IgD-negative memory B cell (primary cell): ENCODE data around the gene PTPRA. TPM values are rescaled to one million over a fixed set of nuclear protein-coding genes. Genes with fewer than 3 reads are reported as not detected.
"Not testable (repeated sequence)": the region's sequence is repeated elsewhere in the genome, so short reads cannot be mapped to it uniquely, and the experiment has no call there.

Experiments used
- H3K27ac Mint-ChIP-seq, 3 donors: one replicate each; pipeline ENCODE4 v1.8.0; 2020 to 2022; ENCODE audit warnings: mild to moderate bottlenecking in 3 of 3, mixed read lengths in 3 of 3, moderate library complexity in 1 of 3
- H3K27me3 Mint-ChIP-seq: one replicate; pipeline ENCODE4 v1.8.0; 2021; ENCODE audit warnings: mixed read lengths
- H3K36me3 Mint-ChIP-seq: one replicate; pipeline ENCODE4 v1.8.0; 2020; ENCODE audit warnings: mild to moderate bottlenecking, mixed read lengths
- H3K4me1 Mint-ChIP-seq, 3 donors: one replicate each; pipeline ENCODE4 v1.8.0; 2020 to 2022; ENCODE audit warnings: mixed read lengths in 3 of 3, mild to moderate bottlenecking in 1 of 3
- H3K4me3 Mint-ChIP-seq, 4 donors: one replicate each; pipeline ENCODE4 v1.8.0; 2020 to 2022; ENCODE audit warnings: mild to moderate bottlenecking in 4 of 4, mixed read lengths in 4 of 4, moderate library complexity in 3 of 4
- H3K9me3 Mint-ChIP-seq, 3 donors: one replicate each; pipeline ENCODE4 v1.8.0; 2020 to 2021; ENCODE audit warnings: mixed read lengths in 3 of 3, mild to moderate bottlenecking in 1 of 3
- polyA plus RNA-seq: library from polyadenylated mRNA; unstranded; fragments of 300-500 nt; fragmentation: Illumina TruSeq; gene quantifications from one replicate; pipeline ENCODE4 v1.2.3, GENCODE V29; 2021

PTPRA gene
- polyA plus RNA-seq, 1 donor from 2014 or later, result 22.1 TPM

- Mint-ChIP-seq H3K27me3 (no peaks in the 10 kb centered on the region), H3K9me3 (no peaks in the 10 kb centered on the region), H3K36me3 (peaks cover 5% of the 10 kb centered on the region), H3K27ac (no peak overlapping the region), H3K4me1 (no peaks in the 10 kb centered on the region), H3K4me3 (no peak overlapping the region)
Observed at GRCh38 chr20:2995796-2996195, 122.5 kb downstream of the PTPRA start.

GRCh38 chr20:2998728-2999127, 125.4 kb downstream of the PTPRA start:
- Mint-ChIP-seq H3K4me3 (peak overlapping the region in 1 of 4 donors; percentile 55), H3K27ac (peak overlapping the region in 1 of 3 donors; percentile 49), H3K4me1 (peaks cover 0 to 2% (median 0%) of the 10 kb centered on the region in 3 donors), H3K9me3 (no peaks in the 10 kb centered on the region), H3K27me3 (no peaks in the 10 kb centered on the region), H3K36me3 (peaks cover 7% of the 10 kb centered on the region)

- H3K9me3 Mint-ChIP-seq, result no peaks in the 10 kb centered on the region
- no peak overlapping the region for H3K4me3 Mint-ChIP-seq
- peaks cover 7% of the 10 kb centered on the region for H3K36me3 Mint-ChIP-seq
- H3K27ac Mint-ChIP-seq, result no peak overlapping the region
- H3K27me3 Mint-ChIP-seq, result no peaks in the 10 kb centered on the region
- peaks cover 0 to 2% (median 0%) of the 10 kb centered on the region in 3 donors for H3K4me1 Mint-ChIP-seq
Observed at GRCh38 chr20:3000852-3001523, 127.7 kb downstream of the PTPRA start.

DNA sequence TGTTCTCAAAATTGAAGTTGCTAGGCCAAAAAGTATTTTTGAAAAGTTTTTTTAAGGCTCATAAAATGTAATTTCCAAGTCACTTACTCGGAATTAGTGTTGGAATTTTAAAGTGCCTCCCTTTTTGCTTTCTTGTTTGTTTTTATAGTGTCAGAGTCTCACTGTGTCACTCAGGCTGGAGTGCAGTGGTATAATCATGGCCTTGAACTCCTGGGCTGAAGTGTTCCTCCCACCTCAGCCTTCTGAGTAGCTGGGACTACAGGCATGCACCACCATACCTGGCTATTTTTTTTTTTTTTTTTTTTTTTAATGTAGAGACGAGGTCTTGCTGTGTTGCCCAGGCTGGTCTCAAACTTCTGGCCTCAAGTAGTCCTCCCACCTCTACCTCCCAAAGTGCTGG, 130.1 kb downstream of the PTPRA start:
- Mint-ChIP-seq H3K36me3 (peaks cover 13% of the 10 kb centered on the region), H3K4me3 (no peak overlapping the region), H3K27me3 (no peaks in the 10 kb centered on the region), H3K9me3 (no peaks in the 10 kb centered on the region), H3K27ac (no peak overlapping the region), H3K4me1 (peaks cover 0 to 2% (median 0%) of the 10 kb centered on the region in 3 donors)

DNA sequence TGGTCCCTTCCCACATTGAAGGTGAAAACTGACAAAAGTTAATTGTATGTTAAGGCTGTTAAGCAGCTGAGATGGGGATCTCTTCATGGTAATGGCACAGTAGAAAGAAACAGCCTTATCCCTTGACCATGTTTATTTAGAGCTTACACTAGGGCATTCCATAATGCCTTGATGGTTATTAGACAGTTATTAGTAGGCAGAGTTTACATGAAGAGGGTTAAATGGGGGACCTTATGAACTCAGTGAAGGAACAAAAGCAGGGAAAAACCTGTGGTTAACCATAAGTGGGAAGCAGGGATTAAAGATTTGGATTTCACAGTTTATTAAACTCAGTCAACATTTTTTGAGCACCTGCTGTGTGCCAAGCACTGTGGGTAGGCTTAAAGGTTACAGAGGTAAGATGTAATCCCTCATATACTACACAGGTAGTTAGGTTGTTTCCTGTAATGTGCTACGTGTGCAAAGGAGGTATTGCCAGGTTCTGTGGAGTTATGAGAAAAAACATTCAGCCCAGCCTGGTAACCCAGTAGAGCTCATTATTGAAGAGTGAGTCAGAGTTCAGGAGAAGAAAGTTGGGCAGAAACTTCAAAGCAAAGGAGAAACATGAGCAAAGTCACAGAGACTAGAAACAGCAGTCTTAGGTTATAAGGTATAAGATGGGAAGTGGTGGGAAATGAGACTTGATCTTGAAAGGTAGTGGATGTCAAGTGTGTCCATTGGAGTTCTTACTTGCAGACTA, 137.9 kb downstream of the PTPRA start:
- no peaks in the 10 kb centered on the region for H3K9me3 Mint-ChIP-seq
- H3K27me3 Mint-ChIP-seq, result no peaks in the 10 kb centered on the region
- H3K36me3 Mint-ChIP-seq, result peaks cover 18% of the 10 kb centered on the region
- H3K4me1 Mint-ChIP-seq, result no peaks in the 10 kb centered on the region
- H3K4me3 Mint-ChIP-seq, result no peak overlapping the region
- no peak overlapping the region for H3K27ac Mint-ChIP-seq

DNA sequence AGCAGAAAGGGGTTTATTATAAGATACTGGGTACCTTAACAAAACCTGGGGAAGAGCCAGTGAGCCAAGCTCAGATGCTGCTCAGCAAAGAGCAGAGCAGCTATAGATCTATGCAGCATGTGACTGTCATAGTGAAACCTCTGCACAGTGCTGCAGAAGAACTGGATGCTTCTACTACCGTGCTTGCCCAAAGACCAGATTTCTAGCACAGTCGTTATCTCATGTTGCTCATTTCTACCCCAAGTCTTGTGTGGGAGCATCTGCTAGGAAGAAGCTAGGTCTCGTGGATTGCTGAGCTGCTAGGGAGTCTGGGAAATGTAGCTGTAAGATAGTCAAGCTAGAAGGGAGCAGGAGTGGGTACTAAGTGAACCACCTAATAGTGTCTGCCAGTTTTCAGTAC, 138.5 kb downstream of the PTPRA start:
- Mint-ChIP-seq H3K27me3 (no peaks in the 10 kb centered on the region), H3K4me3 (no peak overlapping the region), H3K36me3 (peaks cover 19% of the 10 kb centered on the region)

GRCh38 chr20:3013771-3014170, 140.5 kb downstream of the PTPRA start:
- H3K4me1 Mint-ChIP-seq, result no peaks in the 10 kb centered on the region
- H3K36me3 Mint-ChIP-seq, result peaks cover 18% of the 10 kb centered on the region
- H3K27me3 Mint-ChIP-seq, result no peaks in the 10 kb centered on the region
- H3K27ac Mint-ChIP-seq, result no peak overlapping the region
- H3K4me3 Mint-ChIP-seq, result no peak overlapping the region
- H3K9me3 Mint-ChIP-seq, result no peaks in the 10 kb centered on the region

More for the DNA sequence above, 138.5 kb downstream of the PTPRA start:
- H3K27ac Mint-ChIP-seq, result no peak overlapping the region
- H3K4me1 Mint-ChIP-seq, result no peaks in the 10 kb centered on the region
- H3K9me3 Mint-ChIP-seq, result no peaks in the 10 kb centered on the region

DNA sequence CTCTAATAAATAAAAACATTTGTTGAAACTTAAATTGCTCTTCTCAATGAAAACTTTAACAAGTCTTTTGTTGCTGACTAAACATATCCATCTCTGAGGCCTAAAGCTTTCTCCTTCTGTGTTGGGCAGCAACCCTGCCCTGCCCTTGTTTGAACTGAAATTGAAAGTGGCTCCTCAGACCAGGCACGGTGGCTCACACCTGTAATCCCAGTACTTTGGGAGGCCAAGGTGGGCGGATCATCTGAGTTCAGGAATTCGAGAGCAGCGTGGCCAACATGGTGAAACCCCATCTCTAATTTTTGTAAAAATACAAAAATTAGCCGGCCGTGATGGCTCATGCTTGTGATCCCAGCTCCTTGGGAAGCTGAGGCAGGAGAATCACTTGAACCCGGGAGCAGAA, 140.9 kb downstream of the PTPRA start:
- no peak overlapping the region for H3K27ac Mint-ChIP-seq
- no peaks in the 10 kb centered on the region for H3K9me3 Mint-ChIP-seq
- no peaks in the 10 kb centered on the region for H3K4me1 Mint-ChIP-seq
- H3K36me3 Mint-ChIP-seq, result peaks cover 14% of the 10 kb centered on the region
- no peaks in the 10 kb centered on the region for H3K27me3 Mint-ChIP-seq
- H3K4me3 Mint-ChIP-seq, result no peak overlapping the region

DNA sequence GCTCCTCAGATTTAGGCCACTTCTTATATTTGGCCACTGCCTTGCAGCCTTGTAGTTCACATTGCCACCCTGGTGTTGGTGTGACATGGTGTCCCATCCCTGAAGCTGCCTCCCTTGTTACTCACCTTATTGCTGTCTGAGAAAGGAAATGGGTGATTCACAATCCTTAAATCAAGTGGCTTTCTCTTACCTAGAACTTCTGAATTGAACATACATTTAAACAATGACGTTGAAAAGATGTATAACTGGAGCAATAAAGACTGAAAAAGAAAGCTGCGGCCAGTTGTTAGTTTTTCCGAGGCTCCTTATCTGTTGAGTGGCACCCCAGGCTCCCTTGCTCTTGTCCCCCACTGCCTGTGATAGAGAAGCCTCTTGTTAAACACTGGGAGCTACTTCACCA, 141.4 kb downstream of the PTPRA start:
- H3K36me3 Mint-ChIP-seq, result peaks cover 14% of the 10 kb centered on the region
- H3K27me3 Mint-ChIP-seq, result no peaks in the 10 kb centered on the region
- no peak overlapping the region for H3K27ac Mint-ChIP-seq
- H3K4me3 Mint-ChIP-seq, result no peak overlapping the region
- no peaks in the 10 kb centered on the region for H3K4me1 Mint-ChIP-seq
- H3K9me3 Mint-ChIP-seq, result no peaks in the 10 kb centered on the region

DNA sequence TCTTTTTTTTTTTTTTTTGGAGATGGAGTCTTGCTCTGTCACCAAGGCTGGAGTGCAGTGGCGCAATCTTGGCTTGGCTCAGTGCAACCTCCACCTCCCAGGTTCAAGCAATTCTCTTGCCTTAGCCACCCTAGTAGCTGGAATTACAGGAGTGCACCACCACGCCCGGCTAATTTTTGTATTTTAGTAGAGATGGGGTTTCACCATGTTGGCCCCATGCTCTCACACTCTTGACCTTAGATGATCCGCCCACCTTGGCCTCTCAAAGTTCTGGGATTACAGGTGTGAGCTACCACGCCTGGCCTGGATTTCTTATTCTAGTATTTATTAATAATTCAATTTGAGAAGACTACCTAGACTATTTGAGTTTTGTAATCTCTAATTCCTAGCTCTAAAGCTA, 142.0 kb downstream of the PTPRA start:
- H3K27me3 Mint-ChIP-seq, H3K27ac Mint-ChIP-seq, H3K4me1 Mint-ChIP-seq, H3K9me3 Mint-ChIP-seq, H3K4me3 Mint-ChIP-seq: not testable (repeated sequence)
- H3K36me3 Mint-ChIP-seq, result peaks cover 14% of the 10 kb centered on the region

- H3K27me3 Mint-ChIP-seq, result no peaks in the 10 kb centered on the region
- H3K9me3 Mint-ChIP-seq, result no peaks in the 10 kb centered on the region
- H3K4me3 Mint-ChIP-seq, result no peak overlapping the region
- H3K4me1 Mint-ChIP-seq, result peaks cover 2 to 5% (median 2%) of the 10 kb centered on the region in 3 donors
- H3K36me3 Mint-ChIP-seq, result peaks cover 8% of the 10 kb centered on the region
- peak overlapping the region in 1 of 3 donors; percentile 48 for H3K27ac Mint-ChIP-seq
Observed at GRCh38 chr20:3021327-3021726, 148.0 kb downstream of the PTPRA start.

- peaks cover 6% of the 10 kb centered on the region for H3K36me3 Mint-ChIP-seq
- H3K4me1 Mint-ChIP-seq, result peaks cover 2 to 5% (median 2%) of the 10 kb centered on the region in 3 donors
- H3K27me3 Mint-ChIP-seq, result no peaks in the 10 kb centered on the region
- H3K4me3 Mint-ChIP-seq, result no peak overlapping the region
- H3K27ac Mint-ChIP-seq, result no peak overlapping the region
- H3K9me3 Mint-ChIP-seq, result no peaks in the 10 kb centered on the region
Observed at GRCh38 chr20:3021777-3022176, 148.5 kb downstream of the PTPRA start.

- H3K9me3 Mint-ChIP-seq, H3K36me3 Mint-ChIP-seq, H3K4me3 Mint-ChIP-seq, H3K27me3 Mint-ChIP-seq, H3K4me1 Mint-ChIP-seq: not testable (repeated sequence)
- peak overlapping the region in 1 of 3 donors; percentile 15 for H3K27ac Mint-ChIP-seq
Observed at GRCh38 chr20:3022559-3023490, 149.5 kb downstream of the PTPRA start.

- Mint-ChIP-seq H3K4me3 (no peak overlapping the region), H3K36me3 (peaks cover 6% of the 10 kb centered on the region), H3K27ac (no peak overlapping the region), H3K27me3 (no peaks in the 10 kb centered on the region), H3K4me1 (peaks cover 0 to 2% (median 0%) of the 10 kb centered on the region in 3 donors), H3K9me3 (no peaks in the 10 kb centered on the region)
Observed at GRCh38 chr20:3027987-3028386, 154.7 kb downstream of the PTPRA start.

GRCh38 chr20:3031524-3032147, 158.4 kb downstream of the PTPRA start:
- H3K27me3 Mint-ChIP-seq, result no peaks in the 10 kb centered on the region
- H3K4me3 Mint-ChIP-seq, result no peak overlapping the region
- peaks cover 0 to 2% (median 0%) of the 10 kb centered on the region in 3 donors for H3K4me1 Mint-ChIP-seq
- peaks cover 4% of the 10 kb centered on the region for H3K36me3 Mint-ChIP-seq
- no peaks in the 10 kb centered on the region for H3K9me3 Mint-ChIP-seq
- no peak overlapping the region for H3K27ac Mint-ChIP-seq
